ENCODE measurements around the gene CREG2.

The CREG2 gene

GRCh38 chr2:101387151-101387834, at the start of gene CREG2:
Gene CREG2, minus strand, starts transcription at chr2:101387503. Its CDS starts 46 bp downstream, at chr2:101387457.
- no peak for DNase-seq (ENCODE audit: low spot score)

- no peak for DNase-seq (ENCODE audit: low spot score)
Measured at GRCh38 chr2:101435001-101435862, 47.9 kb upstream of the CREG2 start.

- DNase-seq (ENCODE audit: low spot score) = no peak
Measured at GRCh38 chr2:101433465-101433864, 46.2 kb upstream of the CREG2 start.

- DNase-seq (ENCODE audit: low spot score) = no peak
Measured at GRCh38 chr2:101432411-101433181, 45.3 kb upstream of the CREG2 start.

GRCh38 chr2:101431486-101431885, 44.2 kb upstream of the CREG2 start:
- no peak for DNase-seq (ENCODE audit: low spot score)

- no peak for DNase-seq (ENCODE audit: low spot score)
Measured at GRCh38 chr2:101430156-101430555, 42.9 kb upstream of the CREG2 start.

GRCh38 chr2:101429453-101429852, 42.1 kb upstream of the CREG2 start:
- DNase-seq (ENCODE audit: low spot score) = no peak

- no peak for DNase-seq (ENCODE audit: low spot score)
Measured at GRCh38 chr2:101428422-101429176, 41.3 kb upstream of the CREG2 start.

GRCh38 chr2:101427743-101428142, 40.4 kb upstream of the CREG2 start:
- DNase-seq (ENCODE audit: low spot score) = no peak

- no peak for DNase-seq (ENCODE audit: low spot score)
Measured at GRCh38 chr2:101427240-101427639, 39.9 kb upstream of the CREG2 start.

- no peak for DNase-seq (ENCODE audit: low spot score)
Measured at GRCh38 chr2:101426822-101427221, 39.5 kb upstream of the CREG2 start.

GRCh38 chr2:101420623-101421022, 33.3 kb upstream of the CREG2 start:
- no peak for DNase-seq (ENCODE audit: low spot score)

- DNase-seq (ENCODE audit: low spot score) = peak; percentile 74
Measured at GRCh38 chr2:101419096-101419663, 31.9 kb upstream of the CREG2 start.

- DNase-seq (ENCODE audit: low spot score) = no peak
Measured at GRCh38 chr2:101418460-101419095, 31.3 kb upstream of the CREG2 start.

GRCh38 chr2:101416609-101417008, 29.3 kb upstream of the CREG2 start:
- DNase-seq (ENCODE audit: low spot score) = no peak

GRCh38 chr2:101415884-101416283, 28.6 kb upstream of the CREG2 start:
- DNase-seq (ENCODE audit: low spot score) = no peak

- no peak for DNase-seq (ENCODE audit: low spot score)
Measured at GRCh38 chr2:101415220-101415619, 27.9 kb upstream of the CREG2 start.

GRCh38 chr2:101412092-101412694, 24.9 kb upstream of the CREG2 start:
- no peak for DNase-seq (ENCODE audit: low spot score)

- no peak for DNase-seq (ENCODE audit: low spot score)
Measured at GRCh38 chr2:101410746-101411145, 23.4 kb upstream of the CREG2 start.

GRCh38 chr2:101410114-101410513, 22.8 kb upstream of the CREG2 start:
- DNase-seq (ENCODE audit: low spot score) = no peak

GRCh38 chr2:101409699-101410098, 22.4 kb upstream of the CREG2 start:
- no peak for DNase-seq (ENCODE audit: low spot score)

Measured in NAMALWA (cell line).